DOHH2 (cell line): ENCODE results near the gene SVIL.

Experiments used
- EZH2phosphoT487 ChIP-seq: fragments of 200-600 bp; sonication (generic); IDR thresholded peaks from 2 replicates; pipeline ENCODE4 v1.6.1; 2017; ENCODE audit warnings: borderline replicate concordance, mild to moderate bottlenecking, antibody characterized with exemption, low read length, moderate library complexity, mixed read lengths
- TF ChIP-seq, protein P1 (sequence below): fragments of 200-600 bp; sonication (generic); IDR thresholded peaks from one replicate; pipeline ENCODE4 v1.5.1; 2014; ENCODE audit warnings: antibody characterized with exemption, mild to moderate bottlenecking, low read depth, low read length; ENCODE audit not compliant: poor library complexity, severe bottlenecking

DNA sequence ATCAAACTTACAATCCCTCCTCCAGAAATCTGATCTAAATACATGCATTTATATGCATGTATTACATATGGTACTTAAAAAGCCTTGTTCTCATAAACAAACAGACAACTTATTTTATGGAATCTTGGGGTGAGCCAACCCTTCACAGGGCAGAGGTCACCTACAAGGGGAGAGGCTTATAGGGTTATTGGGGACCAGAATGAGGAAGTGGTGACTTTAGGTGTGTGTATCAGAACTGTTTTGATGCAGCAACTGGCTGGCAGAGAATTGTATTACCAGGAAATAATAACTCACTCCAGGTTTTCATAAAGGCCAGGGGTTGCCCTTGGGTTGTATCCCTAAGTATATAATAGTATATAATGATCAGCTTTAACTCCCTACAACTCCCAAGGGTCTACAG is 91.1 kb downstream of the SVIL start:
- TF ChIP-seq, protein P1, sequence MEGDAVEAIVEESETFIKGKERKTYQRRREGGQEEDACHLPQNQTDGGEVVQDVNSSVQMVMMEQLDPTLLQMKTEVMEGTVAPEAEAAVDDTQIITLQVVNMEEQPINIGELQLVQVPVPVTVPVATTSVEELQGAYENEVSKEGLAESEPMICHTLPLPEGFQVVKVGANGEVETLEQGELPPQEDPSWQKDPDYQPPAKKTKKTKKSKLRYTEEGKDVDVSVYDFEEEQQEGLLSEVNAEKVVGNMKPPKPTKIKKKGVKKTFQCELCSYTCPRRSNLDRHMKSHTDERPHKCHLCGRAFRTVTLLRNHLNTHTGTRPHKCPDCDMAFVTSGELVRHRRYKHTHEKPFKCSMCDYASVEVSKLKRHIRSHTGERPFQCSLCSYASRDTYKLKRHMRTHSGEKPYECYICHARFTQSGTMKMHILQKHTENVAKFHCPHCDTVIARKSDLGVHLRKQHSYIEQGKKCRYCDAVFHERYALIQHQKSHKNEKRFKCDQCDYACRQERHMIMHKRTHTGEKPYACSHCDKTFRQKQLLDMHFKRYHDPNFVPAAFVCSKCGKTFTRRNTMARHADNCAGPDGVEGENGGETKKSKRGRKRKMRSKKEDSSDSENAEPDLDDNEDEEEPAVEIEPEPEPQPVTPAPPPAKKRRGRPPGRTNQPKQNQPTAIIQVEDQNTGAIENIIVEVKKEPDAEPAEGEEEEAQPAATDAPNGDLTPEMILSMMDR = no peak
- no peak for TF ChIP-seq EZH2phosphoT487
